SJSA1 (cell line): ENCODE measurements around the gene NQO2. TPM values are rescaled to one million over a fixed set of nuclear protein-coding genes. Genes with fewer than 3 reads are reported as not detected.
A peak's percentile ranks its signal among the peaks of the same experiment; 100 is the strongest.

Experiments used
- DNase-seq, 2 experiments: peaks; one replicate each; pipeline ENCODE4 v3.0.0-alpha.2; 2015 to 2020; ENCODE audit warnings: low spot score in 2 of 2, low read depth in 1 of 2
- H3K27ac ChIP-seq: fragments of 250-450 bp; sonication (Bioruptor Pico); 2 replicates; pipeline ENCODE4 v1.5.1; 2020; ENCODE audit warnings: mild to moderate bottlenecking, moderate library complexity
- H3K27me3 ChIP-seq: fragments of 250-450 bp; sonication (Bioruptor Pico); replicated peaks from 2 replicates; pipeline ENCODE4 v1.5.1; 2020; ENCODE audit warnings: mild to moderate bottlenecking, moderate library complexity
- H3K36me3 ChIP-seq: fragments of 250-450 bp; sonication (Bioruptor Pico); 2 replicates; pipeline ENCODE4 v1.5.1; 2020; ENCODE audit warnings: mild to moderate bottlenecking
- H3K4me1 ChIP-seq: fragments of 250-450 bp; sonication (Bioruptor Pico); replicated peaks from 2 replicates; pipeline ENCODE4 v1.6.1; 2021; ENCODE audit warnings: mild to moderate bottlenecking
- H3K4me3 ChIP-seq: fragments of 250-450 bp; sonication (Bioruptor Pico); 2 replicates; pipeline ENCODE4 v1.5.1; 2020; ENCODE audit warnings: mild to moderate bottlenecking
- H3K9me3 ChIP-seq: fragments of 250-450 bp; sonication (Bioruptor Pico); replicated peaks from 2 replicates; pipeline ENCODE4 v1.5.1; 2020; ENCODE audit warnings: mild to moderate bottlenecking
- total RNA-seq: library from RNA; depleted of rRNA; stranded (reverse); fragments of >200 nt; shearing (Covaris generic); gene quantifications from 2 replicates; pipeline ENCODE4 v1.2.3, GENCODE V29; 2014; rRNA removed

The NQO2 gene
- total RNA-seq = 44.9 and 47.1 TPM in 2 replicates

GRCh38 chr6:2999618-3000557 lies at the start of gene NQO2:
Gene NQO2, plus strand, starts transcription at chr6:2999894. Its CDS starts 6,659 bp downstream, at chr6:3006553.
- peak within 1 kb of the TSS; percentile 69 for H3K27ac ChIP-seq
- H3K36me3 ChIP-seq = peaks cover 9% of the 10 kb centered on the region
- no peaks in the 10 kb centered on the region; the same call in 1 of the 2 replicates for H3K9me3 ChIP-seq
- H3K27me3 ChIP-seq = no peaks in the 10 kb centered on the region
- DNase-seq = peak; percentile 86 to 94
- H3K4me3 ChIP-seq = peak within 1 kb of the TSS; percentile 85
- peaks cover 19% of the 10 kb centered on the region for H3K4me1 ChIP-seq

- no peak overlapping the region for H3K4me3 ChIP-seq
- peaks cover 9% of the 10 kb centered on the region for H3K4me1 ChIP-seq
- peaks cover 78% of the 10 kb centered on the region for H3K36me3 ChIP-seq
- H3K9me3 ChIP-seq = no peaks in the 10 kb centered on the region
- H3K27me3 ChIP-seq = no peaks in the 10 kb centered on the region
- no peak for DNase-seq
- H3K27ac ChIP-seq = no peak overlapping the region
Measured at GRCh38 chr6:2950713-2951112, 49.0 kb upstream of the NQO2 start.

- Histone ChIP-seq H3K27ac (no peak overlapping the region), H3K36me3 (peaks cover 80% of the 10 kb centered on the region), H3K4me3 (no peak overlapping the region)
Measured at GRCh38 chr6:2951728-2952127, 48.0 kb upstream of the NQO2 start.

GRCh38 chr6:2952557-2953095 lies 47.1 kb upstream of the NQO2 start:
- no peaks in the 10 kb centered on the region for H3K27me3 ChIP-seq
- H3K4me1 ChIP-seq = peaks cover 9% of the 10 kb centered on the region
- H3K4me3 ChIP-seq = no peak overlapping the region
- H3K9me3 ChIP-seq = no peaks in the 10 kb centered on the region
- no peak overlapping the region for H3K27ac ChIP-seq
- peak; percentile 94 to 95 for DNase-seq
- peaks cover 84% of the 10 kb centered on the region for H3K36me3 ChIP-seq

More at GRCh38 chr6:2951728-2952127, 48.0 kb upstream of the NQO2 start:
- no peak for DNase-seq
- no peaks in the 10 kb centered on the region for H3K9me3 ChIP-seq
- H3K4me1 ChIP-seq = peaks cover 9% of the 10 kb centered on the region
- H3K27me3 ChIP-seq = no peaks in the 10 kb centered on the region

GRCh38 chr6:2953098-2953497 lies 46.6 kb upstream of the NQO2 start:
- no peak for DNase-seq
- H3K27ac ChIP-seq = no peak overlapping the region
- no peak overlapping the region for H3K4me3 ChIP-seq
- H3K36me3 ChIP-seq = peaks cover 84% of the 10 kb centered on the region
- peaks cover 10% of the 10 kb centered on the region for H3K4me1 ChIP-seq
- no peaks in the 10 kb centered on the region for H3K27me3 ChIP-seq
- H3K9me3 ChIP-seq = no peaks in the 10 kb centered on the region

- no peak overlapping the region for H3K27ac ChIP-seq
- H3K27me3 ChIP-seq = no peaks in the 10 kb centered on the region
- peaks cover 63% of the 10 kb centered on the region for H3K36me3 ChIP-seq
- DNase-seq = no peak
- peaks cover 49% of the 10 kb centered on the region for H3K4me1 ChIP-seq
- H3K9me3 ChIP-seq = no peaks in the 10 kb centered on the region
- H3K4me3 ChIP-seq = no peak overlapping the region
Measured at GRCh38 chr6:2956930-2957685, 42.6 kb upstream of the NQO2 start.

- Histone ChIP-seq H3K4me3 (no peak overlapping the region), H3K36me3 (peaks cover 58% of the 10 kb centered on the region), H3K27ac (no peak overlapping the region), H3K27me3 (no peaks in the 10 kb centered on the region), H3K9me3 (no peaks in the 10 kb centered on the region), H3K4me1 (peaks cover 44% of the 10 kb centered on the region)
- DNase-seq = no peak
Measured at GRCh38 chr6:2957696-2958330, 41.9 kb upstream of the NQO2 start.

GRCh38 chr6:2958331-2958711 lies 41.4 kb upstream of the NQO2 start:
- H3K27me3 ChIP-seq = no peaks in the 10 kb centered on the region
- no peak overlapping the region for H3K4me3 ChIP-seq
- peaks cover 40% of the 10 kb centered on the region for H3K4me1 ChIP-seq
- no peak for DNase-seq
- peak overlapping the region; percentile 9; the same call in 1 of the 2 replicates for H3K27ac ChIP-seq
- H3K36me3 ChIP-seq = peaks cover 53% of the 10 kb centered on the region
- no peaks in the 10 kb centered on the region for H3K9me3 ChIP-seq

GRCh38 chr6:2958776-2959175 lies 40.9 kb upstream of the NQO2 start:
- peak overlapping the region; percentile 9; the same call in 1 of the 2 replicates for H3K27ac ChIP-seq
- peak; percentile 19 to 59 for DNase-seq
- H3K4me1 ChIP-seq = peaks cover 40% of the 10 kb centered on the region
- H3K36me3 ChIP-seq = peaks cover 48% of the 10 kb centered on the region
- no peaks in the 10 kb centered on the region for H3K9me3 ChIP-seq
- H3K4me3 ChIP-seq = no peak overlapping the region
- H3K27me3 ChIP-seq = no peaks in the 10 kb centered on the region

- H3K27ac ChIP-seq = peak overlapping the region; percentile 20
- no peaks in the 10 kb centered on the region for H3K9me3 ChIP-seq
- peaks cover 42% of the 10 kb centered on the region for H3K36me3 ChIP-seq
- no peak overlapping the region for H3K4me3 ChIP-seq
- no peaks in the 10 kb centered on the region for H3K27me3 ChIP-seq
- H3K4me1 ChIP-seq = peaks cover 40% of the 10 kb centered on the region
- peak; percentile 70 to 80 for DNase-seq
Measured at GRCh38 chr6:2959909-2960719, 39.6 kb upstream of the NQO2 start.

- Histone ChIP-seq H3K27ac (peak overlapping the region; percentile 18), H3K4me1 (peaks cover 40% of the 10 kb centered on the region)
- DNase-seq = peak in 1 of 2 experiments; percentile 22
Measured at GRCh38 chr6:2960935-2961334, 38.8 kb upstream of the NQO2 start.

GRCh38 chr6:2961506-2961905 lies 38.2 kb upstream of the NQO2 start:
- Histone ChIP-seq H3K4me1 (peaks cover 40% of the 10 kb centered on the region), H3K27ac (peak overlapping the region; percentile 18; the same call in 1 of the 2 replicates), H3K27me3 (no peaks in the 10 kb centered on the region), H3K36me3 (peaks cover 43% of the 10 kb centered on the region), H3K4me3 (no peak overlapping the region), H3K9me3 (no peaks in the 10 kb centered on the region)
- no peak for DNase-seq

More at GRCh38 chr6:2960935-2961334, 38.8 kb upstream of the NQO2 start:
- peaks cover 42% of the 10 kb centered on the region for H3K36me3 ChIP-seq
- H3K27me3 ChIP-seq = no peaks in the 10 kb centered on the region
- H3K9me3 ChIP-seq = no peaks in the 10 kb centered on the region
- H3K4me3 ChIP-seq = no peak overlapping the region
